ENCODE data around the gene SLC15A3.
A peak's percentile ranks its signal among the peaks of the same experiment; 100 is the strongest.

Gene SLC15A3

DNA sequence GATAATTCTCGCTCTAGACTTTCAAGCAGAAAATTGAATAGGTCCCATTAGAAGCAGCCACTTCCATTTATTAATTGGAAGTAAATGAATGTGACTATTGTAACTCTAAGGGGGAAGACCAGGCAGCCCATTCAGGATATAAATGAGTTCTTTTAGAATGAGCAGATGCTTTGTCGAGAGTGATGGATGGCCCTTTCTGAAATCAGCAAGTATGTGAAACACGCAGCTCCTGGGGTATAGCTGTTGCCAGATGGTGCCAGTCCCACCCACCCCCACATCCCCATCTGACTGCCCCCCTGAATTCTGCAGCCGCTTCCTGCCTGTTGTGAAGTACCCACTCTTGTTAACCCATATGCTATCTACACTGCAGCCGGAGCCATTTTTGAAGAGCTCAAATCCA lies 3.7 kb downstream of the SLC15A3 start:
- no peak for DNase-seq (ENCODE audit: extremely low spot score)
- TF ChIP-seq, protein P1, sequence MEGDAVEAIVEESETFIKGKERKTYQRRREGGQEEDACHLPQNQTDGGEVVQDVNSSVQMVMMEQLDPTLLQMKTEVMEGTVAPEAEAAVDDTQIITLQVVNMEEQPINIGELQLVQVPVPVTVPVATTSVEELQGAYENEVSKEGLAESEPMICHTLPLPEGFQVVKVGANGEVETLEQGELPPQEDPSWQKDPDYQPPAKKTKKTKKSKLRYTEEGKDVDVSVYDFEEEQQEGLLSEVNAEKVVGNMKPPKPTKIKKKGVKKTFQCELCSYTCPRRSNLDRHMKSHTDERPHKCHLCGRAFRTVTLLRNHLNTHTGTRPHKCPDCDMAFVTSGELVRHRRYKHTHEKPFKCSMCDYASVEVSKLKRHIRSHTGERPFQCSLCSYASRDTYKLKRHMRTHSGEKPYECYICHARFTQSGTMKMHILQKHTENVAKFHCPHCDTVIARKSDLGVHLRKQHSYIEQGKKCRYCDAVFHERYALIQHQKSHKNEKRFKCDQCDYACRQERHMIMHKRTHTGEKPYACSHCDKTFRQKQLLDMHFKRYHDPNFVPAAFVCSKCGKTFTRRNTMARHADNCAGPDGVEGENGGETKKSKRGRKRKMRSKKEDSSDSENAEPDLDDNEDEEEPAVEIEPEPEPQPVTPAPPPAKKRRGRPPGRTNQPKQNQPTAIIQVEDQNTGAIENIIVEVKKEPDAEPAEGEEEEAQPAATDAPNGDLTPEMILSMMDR (IDR thresholded peaks at IDR 0.05; ENCODE audit: control extremely low read depth, extremely low read depth, low read depth, missing control alignments) = no peak
- POLR2A ChIA-PET = interaction anchor here (0.6 kb wide), 1 partner anchor 192 kb away, joined by 3 read pairs; no protein-coding TSS in a partner anchor
- CTCF ChIA-PET = interaction anchor here (0.9 to 4.3 kb wide), 6 partner anchors 22 to 384 kb away, joined by 3 to 15 read pairs (median 4); partner anchors contain the start of gene CD6

DNA sequence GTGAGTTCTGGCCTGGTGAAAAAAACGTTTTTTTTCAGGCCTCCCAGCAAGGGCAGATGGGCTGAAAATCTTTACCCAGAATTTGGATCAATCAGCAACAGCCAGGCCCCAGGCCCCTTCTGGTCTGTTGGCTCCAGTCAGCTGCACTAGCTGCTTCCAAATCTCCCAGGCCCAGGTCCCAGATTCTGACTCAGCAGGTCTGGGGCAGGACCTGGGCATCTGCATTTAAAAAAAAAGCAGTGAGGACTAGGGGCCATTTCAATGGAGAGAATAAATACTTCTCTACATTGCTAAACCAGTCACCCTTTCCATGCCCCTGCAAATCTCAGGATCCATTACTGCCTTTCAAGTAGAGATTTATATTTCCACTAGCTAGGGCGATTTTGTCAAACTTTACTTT lies 4.3 kb downstream of the SLC15A3 start:
- TF ChIP-seq, protein P1 (IDR thresholded peaks at IDR 0.05; ENCODE audit: control extremely low read depth, extremely low read depth, low read depth, missing control alignments) = no peak
- POLR2A ChIA-PET = no interaction called here
- DNase-seq (ENCODE audit: extremely low spot score) = no peak
- CTCF ChIA-PET = interaction anchor here (0.9 to 4.3 kb wide), 5 partner anchors 23 to 384 kb away, joined by 3 to 15 read pairs (median 4); partner anchors contain the start of gene CD6

DNA sequence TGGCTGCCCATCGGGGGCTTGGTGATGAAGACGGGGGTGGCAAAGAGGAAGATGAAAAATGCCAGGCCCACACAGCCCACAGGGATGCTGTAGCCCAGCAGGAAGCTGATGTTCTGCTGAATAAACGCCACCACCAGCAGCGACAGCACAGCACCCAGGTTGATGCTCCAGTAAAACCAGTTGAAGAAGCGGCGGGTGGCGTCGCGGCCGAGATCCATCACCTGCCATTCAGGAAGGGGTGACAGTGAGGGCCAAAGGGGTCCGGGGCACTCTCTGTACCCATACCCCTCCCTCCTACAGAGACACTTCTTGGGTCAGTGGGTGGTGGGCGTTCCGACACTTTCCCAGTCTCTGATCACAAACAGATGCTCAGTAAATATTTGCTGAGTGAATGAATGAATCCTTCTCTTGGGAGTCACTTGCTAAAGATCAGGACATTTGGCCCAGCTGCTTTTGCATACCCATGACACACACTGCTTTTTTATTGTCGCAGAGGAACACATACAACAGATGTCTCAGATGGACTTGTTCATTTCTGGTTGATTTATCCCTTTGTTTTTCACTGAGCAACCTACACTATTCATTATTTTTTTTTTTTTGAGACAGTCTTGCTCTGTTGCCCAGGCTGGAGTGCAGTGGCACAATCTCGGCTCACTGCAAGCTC lies 5.2 kb downstream of the SLC15A3 start:
- ChIA-PET POLR2A (no interaction called here), CTCF (interaction anchor here (1.2 to 2.4 kb wide), 4 partner anchors 10 to 184 kb away, joined by 4 to 8 read pairs (median 6); partner anchors contain the start of gene TMEM109)
- no peak for DNase-seq (ENCODE audit: extremely low spot score)
- TF ChIP-seq, protein P1 (IDR thresholded peaks at IDR 0.05; ENCODE audit: control extremely low read depth, extremely low read depth, low read depth, missing control alignments) = no peak

DNA sequence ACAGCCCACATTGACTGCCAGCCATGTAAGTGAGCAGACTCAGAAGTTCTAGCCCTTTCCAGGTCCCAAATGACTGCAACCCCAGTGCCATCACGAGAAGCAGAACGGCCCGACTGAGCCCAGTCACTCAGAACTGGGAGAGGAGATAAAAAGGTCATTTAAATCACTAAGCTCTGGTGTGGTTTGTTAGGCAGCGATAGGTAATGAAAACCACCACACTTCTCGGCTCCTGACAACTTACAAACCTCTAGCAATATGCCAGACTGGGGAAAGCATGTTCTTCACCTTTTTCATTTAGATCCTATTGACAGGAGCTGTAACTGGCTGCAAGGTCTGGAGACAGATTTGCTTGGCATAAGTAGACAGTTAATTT lies 6.7 kb downstream of the SLC15A3 start:
- ChIA-PET POLR2A (interaction anchor here (0.7 kb wide), 1 partner anchor 30 kb away, joined by 3 read pairs; no protein-coding TSS in a partner anchor), CTCF (interaction anchor here (0.9 to 2.4 kb wide), 8 partner anchors 9 to 243 kb away, joined by 3 to 8 read pairs (median 4); partner anchors contain the start of gene TMEM109)
- DNase-seq (ENCODE audit: extremely low spot score) = no peak
- TF ChIP-seq, protein P1 (IDR thresholded peaks at IDR 0.05; ENCODE audit: control extremely low read depth, extremely low read depth, low read depth, missing control alignments) = no peak

DNA sequence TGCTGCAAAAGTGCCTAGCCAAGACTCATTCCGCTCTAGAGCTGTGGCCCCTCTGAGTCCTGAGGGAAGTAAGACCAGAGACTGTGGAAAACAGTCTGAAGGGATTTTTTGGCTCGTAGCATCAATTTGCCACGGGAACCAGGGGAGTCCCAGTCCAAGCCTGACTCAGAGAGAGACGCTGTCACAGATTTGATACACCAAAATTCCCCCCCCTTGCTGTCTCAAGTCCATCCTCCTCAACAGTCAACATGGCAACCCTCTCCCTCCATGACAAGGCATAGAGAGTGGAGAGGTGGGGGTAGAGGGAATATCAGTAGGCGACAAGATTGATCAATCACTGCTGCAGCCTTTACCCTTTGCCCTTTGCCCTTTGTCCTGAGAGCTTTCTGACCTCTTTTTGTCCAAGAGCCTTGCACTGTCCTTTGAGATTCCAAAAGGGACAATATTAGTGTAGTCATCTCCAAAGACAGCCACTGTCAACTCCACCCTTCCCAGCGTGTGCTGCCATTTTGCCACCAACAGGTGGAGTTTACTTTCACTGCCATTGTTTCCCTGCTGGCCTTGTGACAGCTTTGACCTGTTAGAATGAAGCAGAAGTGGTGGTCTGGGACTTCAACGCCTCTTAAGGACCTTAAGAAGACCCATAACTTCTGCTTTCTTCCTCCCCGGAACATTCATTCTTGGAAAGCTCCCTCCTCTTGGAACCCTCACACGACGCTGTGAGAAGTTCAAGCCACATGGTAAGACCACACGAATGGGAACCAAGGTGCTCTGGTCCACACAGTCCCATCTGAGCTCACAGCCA lies 7.3 kb downstream of the SLC15A3 start:
- POLR2A ChIA-PET = no interaction called here
- TF ChIP-seq, protein P1 (IDR thresholded peaks at IDR 0.05; ENCODE audit: control extremely low read depth, extremely low read depth, low read depth, missing control alignments) = peak; percentile 18
- CTCF ChIA-PET = interaction anchor here (1.0 to 2.4 kb wide), 5 partner anchors 10 to 31 kb away, joined by 3 to 8 read pairs (median 5); partner anchors contain the start of gene TMEM109
- DNase-seq (ENCODE audit: extremely low spot score) = no peak

DNA sequence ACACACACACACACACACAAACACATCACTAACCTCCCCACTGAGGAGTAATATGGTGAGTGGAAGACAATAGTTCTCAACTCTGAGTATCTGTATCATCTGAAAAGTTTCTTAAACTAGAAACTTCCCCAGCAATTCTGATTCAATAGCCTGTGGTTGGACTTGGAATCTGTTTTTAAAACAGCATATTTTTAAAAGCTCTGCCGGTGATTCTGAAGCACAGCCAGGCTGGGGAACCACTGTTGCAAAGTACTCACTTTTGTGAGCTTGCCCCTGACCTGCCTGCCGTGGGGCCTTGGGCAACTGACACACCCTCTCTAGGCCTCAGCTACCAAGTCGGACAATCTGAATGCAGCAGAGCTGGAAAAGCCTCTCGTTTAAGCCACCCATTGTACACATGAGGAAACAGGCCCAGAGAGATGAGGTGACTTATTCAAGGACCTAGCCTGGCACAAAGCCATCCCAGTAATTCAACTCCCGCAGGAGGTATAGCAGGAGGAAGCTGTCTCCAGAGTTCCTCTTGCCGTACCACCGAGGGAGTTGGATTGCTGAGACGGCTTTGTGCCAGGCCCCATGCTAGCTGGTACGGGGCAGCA lies 8.9 kb downstream of the SLC15A3 start:
- CTCF ChIA-PET = interaction anchor here (1.2 to 2.8 kb wide), 6 partner anchors 8 to 170 kb away, joined by 3 to 9 read pairs (median 4); no protein-coding TSS in a partner anchor
- POLR2A ChIA-PET = interaction anchor here (1.1 kb wide), 1 partner anchor 11 kb away, joined by 3 read pairs; no protein-coding TSS in a partner anchor
- TF ChIP-seq, protein P1 (IDR thresholded peaks at IDR 0.05; ENCODE audit: control extremely low read depth, extremely low read depth, low read depth, missing control alignments) = no peak
- DNase-seq (ENCODE audit: extremely low spot score) = no peak

All from GM10248 (cell line).